Measurements from ENCODE around the gene EGR1.

DNA sequence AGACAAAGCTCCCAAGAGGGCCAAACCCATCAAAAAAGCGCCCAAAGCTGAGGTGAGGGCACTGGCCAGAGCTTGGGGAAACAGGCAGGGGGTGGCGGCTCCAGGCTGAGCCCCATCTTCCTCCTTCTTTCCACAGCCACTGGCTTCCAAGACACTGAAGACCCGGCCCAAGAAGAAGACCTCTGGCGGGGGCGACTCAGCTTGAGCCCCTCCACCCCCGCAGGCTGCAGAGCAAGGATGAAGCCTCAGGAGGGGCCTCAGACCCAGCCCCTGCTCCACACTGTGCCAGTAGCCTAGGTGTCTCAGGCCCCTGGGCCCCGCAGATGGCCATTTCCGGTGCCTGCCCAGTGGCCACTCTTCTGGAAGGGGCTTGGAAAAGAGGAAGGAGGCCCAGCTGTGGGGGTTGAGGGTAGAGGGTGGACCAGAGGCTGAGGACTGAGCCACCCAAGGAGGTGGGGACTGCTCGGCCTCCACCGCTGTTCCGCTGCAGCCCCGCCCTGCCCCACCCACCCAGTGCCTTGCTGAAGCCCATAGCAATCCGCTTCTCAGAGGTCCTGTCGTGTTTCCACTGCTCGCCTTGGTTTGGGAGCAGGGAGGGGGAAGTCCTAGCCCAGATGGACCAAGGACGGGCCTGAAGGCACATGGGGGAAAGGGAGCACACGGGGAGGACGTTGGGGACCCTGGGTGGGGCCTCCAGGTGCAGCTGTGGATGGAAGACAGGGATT is 19.6 kb upstream of the EGR1 start:
- TF ChIP-seq, protein P1, sequence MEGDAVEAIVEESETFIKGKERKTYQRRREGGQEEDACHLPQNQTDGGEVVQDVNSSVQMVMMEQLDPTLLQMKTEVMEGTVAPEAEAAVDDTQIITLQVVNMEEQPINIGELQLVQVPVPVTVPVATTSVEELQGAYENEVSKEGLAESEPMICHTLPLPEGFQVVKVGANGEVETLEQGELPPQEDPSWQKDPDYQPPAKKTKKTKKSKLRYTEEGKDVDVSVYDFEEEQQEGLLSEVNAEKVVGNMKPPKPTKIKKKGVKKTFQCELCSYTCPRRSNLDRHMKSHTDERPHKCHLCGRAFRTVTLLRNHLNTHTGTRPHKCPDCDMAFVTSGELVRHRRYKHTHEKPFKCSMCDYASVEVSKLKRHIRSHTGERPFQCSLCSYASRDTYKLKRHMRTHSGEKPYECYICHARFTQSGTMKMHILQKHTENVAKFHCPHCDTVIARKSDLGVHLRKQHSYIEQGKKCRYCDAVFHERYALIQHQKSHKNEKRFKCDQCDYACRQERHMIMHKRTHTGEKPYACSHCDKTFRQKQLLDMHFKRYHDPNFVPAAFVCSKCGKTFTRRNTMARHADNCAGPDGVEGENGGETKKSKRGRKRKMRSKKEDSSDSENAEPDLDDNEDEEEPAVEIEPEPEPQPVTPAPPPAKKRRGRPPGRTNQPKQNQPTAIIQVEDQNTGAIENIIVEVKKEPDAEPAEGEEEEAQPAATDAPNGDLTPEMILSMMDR (IDR thresholded peaks at IDR 0.05), result no peak
- no peak for TF ChIP-seq EZH2phosphoT487 (IDR thresholded peaks at IDR 0.05)
- no peak for TF ChIP-seq EZH2 (IDR thresholded peaks at IDR 0.05)
